Activated naive CD4-positive, alpha-beta T cell treated with anti-CD3 and anti-CD28 coated beads, Interleukin-2, amount 50 U/mL, for 72 hours (primary cell): ENCODE data around the gene PDLIM4. TPM values are rescaled to one million over a fixed set of nuclear protein-coding genes. Genes with fewer than 3 reads are reported as not detected.

Source experiments
- ATAC-seq, 2 donors: fragments of 150-1000 bp; cut with Tn5 transposase; 2 replicates each; pipeline ENCODE4 v1.10.0; 2021; ENCODE audit warnings: mild to moderate bottlenecking in 2 of 2, moderate library complexity in 2 of 2
- DNase-seq, 2 donors: peaks; one replicate each; pipeline ENCODE4 v3.0.0; 2021 to 2022; ENCODE audit warnings: low spot score in 2 of 2
- H3K27ac Mint-ChIP-seq, 2 donors: one replicate each; pipeline ENCODE4 v1.8.0; 2022; ENCODE audit warnings: mild to moderate bottlenecking in 2 of 2, mixed read lengths in 2 of 2
- H3K36me3 Mint-ChIP-seq, 2 donors: one replicate each; pipeline ENCODE4 v1.8.0; 2022; ENCODE audit warnings: mixed read lengths in 2 of 2
- H3K9me3 Mint-ChIP-seq, 2 donors: one replicate each; pipeline ENCODE4 v1.8.0; 2022; ENCODE audit warnings: mixed read lengths in 2 of 2
- total RNA-seq, 2 donors: library from RNA; stranded (reverse); gene quantifications; one replicate each; pipeline ENCODE4 v1.2.3, GENCODE V29; 2022

PDLIM4 gene
- total RNA-seq, 2 donors from 2014 or later, result not detected

GRCh38 chr5:132268769-132269551 lies 11.5 kb downstream of the PDLIM4 start:
- H3K27ac Mint-ChIP-seq, result peak overlapping the region in 1 of 2 donors; percentile 72
- H3K9me3 Mint-ChIP-seq, result no peaks in the 10 kb centered on the region
- no peaks in the 10 kb centered on the region for H3K36me3 Mint-ChIP-seq
- DNase-seq (no peak), ATAC-seq (peak in 1 of 2 donors; percentile 18)

DNA sequence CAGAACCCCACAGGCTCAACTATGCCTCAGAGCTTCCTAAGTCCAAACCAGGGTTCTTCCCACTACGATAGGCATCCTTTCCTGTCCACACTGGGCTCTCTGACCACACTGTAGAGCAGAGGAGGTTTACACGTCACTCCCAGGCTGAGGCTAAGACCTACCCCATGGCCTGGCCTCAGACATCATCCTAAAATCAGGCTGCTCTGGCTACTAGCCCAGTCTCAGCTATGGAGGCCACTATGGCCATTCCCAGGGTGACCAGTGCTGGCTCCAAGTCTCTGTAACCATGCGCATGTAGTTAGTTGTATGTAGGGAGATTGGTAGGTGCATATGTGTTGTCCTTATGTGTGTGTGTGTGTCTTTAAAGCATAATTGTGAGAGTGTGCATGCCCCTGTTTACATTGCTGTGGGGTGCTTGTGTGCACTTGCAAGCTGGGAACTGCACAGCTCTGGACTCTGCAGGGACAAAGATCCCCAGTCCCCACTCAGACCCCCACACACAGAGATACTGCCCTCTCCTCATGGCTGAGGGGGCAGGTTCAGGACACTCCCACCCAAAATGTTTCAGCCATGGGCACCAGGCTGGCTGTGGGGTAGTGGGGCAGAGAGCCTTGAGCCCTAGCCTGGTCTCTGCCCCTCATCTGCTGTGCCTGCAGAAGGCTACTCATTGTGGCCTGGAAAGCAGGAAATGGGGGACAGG lies 12.3 kb downstream of the PDLIM4 start:
- DNase-seq, result no peak
- ATAC-seq, result no peak
- H3K27ac Mint-ChIP-seq, result no peak overlapping the region
- no peaks in the 10 kb centered on the region for H3K9me3 Mint-ChIP-seq
- no peaks in the 10 kb centered on the region for H3K36me3 Mint-ChIP-seq

DNA sequence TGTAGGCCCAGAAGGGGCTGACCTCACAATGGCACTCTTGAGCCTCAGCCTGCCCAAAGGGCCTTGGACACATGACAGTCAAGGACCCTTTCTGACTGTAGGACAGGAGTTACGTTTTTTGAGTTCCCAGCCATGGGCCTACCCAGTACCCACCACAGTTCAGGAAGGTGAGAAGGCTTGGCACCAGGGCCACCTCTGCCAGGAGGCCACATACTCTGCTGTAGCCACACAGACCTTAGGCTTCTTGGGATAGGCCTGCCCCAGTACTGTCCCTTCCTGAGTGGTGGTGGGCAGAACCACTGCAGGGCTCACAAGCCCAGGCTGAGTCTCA lies 12.8 kb downstream of the PDLIM4 start:
- Mint-ChIP-seq H3K36me3 (no peaks in the 10 kb centered on the region), H3K27ac (no peak overlapping the region), H3K9me3 (no peaks in the 10 kb centered on the region)
- peak in 1 of 2 donors; percentile 34 for DNase-seq
- ATAC-seq, result no peak

- DNase-seq (peak in 1 of 2 donors; percentile 53), ATAC-seq (no peak)
- Mint-ChIP-seq H3K9me3 (no peaks in the 10 kb centered on the region), H3K36me3 (no peaks in the 10 kb centered on the region), H3K27ac (no peak overlapping the region)
These were observed 13.2 kb downstream of the PDLIM4 start for GRCh38 chr5:132270706-132271105.

DNA sequence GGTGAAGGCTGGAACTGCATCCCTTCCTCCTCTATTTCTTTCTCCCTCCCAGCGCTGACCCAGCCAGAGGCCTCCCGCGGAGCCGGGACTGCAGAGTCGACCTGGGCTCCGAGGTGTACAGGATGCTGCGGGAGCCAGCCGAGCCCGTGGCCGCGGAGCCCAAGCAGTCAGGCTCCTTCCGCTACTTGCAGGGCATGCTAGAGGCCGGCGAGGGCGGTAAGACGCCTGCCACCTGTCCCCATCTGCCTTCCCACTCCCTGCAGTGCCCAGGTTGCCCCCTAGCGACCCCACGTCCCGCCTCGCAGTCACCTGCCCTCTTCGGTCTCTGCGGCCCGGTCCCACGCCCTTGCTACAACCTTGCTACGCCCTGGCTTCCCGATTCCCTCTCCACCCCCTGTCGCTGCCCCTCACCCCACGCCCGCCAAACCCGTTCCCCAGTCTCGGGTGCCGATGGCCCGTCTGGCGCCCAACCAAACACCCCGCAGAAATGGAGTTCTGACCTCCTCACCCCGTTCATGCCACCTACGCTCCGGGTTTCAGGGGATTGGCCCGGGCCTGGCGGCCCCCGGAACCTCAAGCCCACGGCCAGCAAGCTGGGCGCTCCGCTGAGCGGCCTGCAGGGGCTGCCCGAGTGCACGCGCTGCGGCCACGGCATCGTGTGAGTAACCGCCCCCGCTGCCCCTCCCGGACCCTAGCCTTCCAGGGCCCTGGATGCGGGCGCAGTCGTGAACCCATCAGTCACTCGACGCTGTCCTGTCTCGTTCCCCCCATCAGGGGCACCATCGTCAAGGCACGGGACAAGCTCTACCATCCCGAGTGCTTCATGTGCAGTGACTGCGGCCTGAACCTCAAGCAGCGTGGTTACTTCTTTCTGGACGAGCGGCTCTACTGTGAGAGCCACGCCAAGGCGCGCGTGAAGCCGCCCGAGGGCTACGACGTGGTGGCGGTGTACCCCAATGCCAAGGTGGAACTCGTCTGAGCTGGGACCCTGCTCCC lies 14.1 kb downstream of the PDLIM4 start:
- DNase-seq (peak in 1 of 2 donors; percentile 53), ATAC-seq (peak in 1 of 2 donors; percentile 12)
- Mint-ChIP-seq H3K27ac (no peak overlapping the region), H3K9me3 (no peaks in the 10 kb centered on the region), H3K36me3 (no peaks in the 10 kb centered on the region)

DNA sequence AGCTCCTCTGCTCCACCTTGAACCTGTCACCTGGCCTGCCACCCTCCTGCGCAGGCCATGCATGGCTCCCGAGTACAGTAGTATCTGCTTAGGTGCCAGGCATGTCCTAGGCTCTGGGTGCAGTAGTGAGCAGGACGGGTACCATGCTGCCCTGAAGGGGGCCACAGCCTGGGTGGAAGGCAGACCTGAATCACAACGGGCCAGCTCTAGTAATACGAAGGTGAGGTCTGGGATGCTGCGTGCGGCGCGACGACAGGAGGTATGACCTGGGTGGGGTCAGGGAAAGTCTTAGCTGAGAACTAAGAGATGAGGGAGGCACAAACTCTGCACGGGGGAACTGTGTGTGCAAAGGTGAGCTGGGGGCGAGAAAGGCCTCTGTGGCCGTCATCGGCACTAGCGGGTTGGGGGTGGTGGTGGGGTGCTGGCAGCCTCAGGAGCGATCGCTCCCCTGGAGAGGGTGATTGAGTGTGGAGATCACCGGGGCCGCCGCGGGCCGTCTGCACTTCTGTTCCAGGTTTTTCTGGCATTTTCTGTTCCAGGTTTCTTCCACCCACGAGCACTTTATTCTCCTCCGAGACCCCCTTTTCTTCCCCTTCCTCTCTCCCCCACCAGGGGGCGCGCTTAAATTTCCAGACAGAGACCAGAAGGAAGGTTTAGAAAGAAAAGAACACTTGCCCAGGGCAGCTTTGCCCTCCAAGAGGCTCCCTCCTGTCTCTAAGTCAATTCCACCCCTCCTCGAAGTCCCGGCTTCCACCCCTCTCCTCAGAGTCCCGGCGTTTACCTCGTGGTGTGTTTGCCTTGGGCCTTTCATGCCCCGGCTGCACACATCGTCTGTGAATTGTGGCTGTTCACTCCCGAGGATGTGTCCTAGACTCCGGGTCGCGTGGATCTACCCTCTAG lies 15.1 kb downstream of the PDLIM4 start:
- no peaks in the 10 kb centered on the region for H3K9me3 Mint-ChIP-seq
- ATAC-seq (peak; percentile 56 to 66), DNase-seq (peak; percentile 67 to 83)
- no peak overlapping the region for H3K27ac Mint-ChIP-seq
- no peaks in the 10 kb centered on the region for H3K36me3 Mint-ChIP-seq

- Mint-ChIP-seq H3K36me3 (no peaks in the 10 kb centered on the region), H3K27ac (no peak overlapping the region), H3K9me3 (no peaks in the 10 kb centered on the region)
- ATAC-seq (no peak), DNase-seq (peak in 1 of 2 donors; percentile 16)
These were observed 16.1 kb downstream of the PDLIM4 start for GRCh38 chr5:132273631-132274030.

- Mint-ChIP-seq H3K27ac (no peak overlapping the region), H3K36me3 (no peaks in the 10 kb centered on the region), H3K9me3 (no peaks in the 10 kb centered on the region)
- peak in 1 of 2 donors; percentile 51 for DNase-seq
- ATAC-seq, result no peak
These were observed 16.7 kb downstream of the PDLIM4 start for GRCh38 chr5:132274050-132274792.

DNA sequence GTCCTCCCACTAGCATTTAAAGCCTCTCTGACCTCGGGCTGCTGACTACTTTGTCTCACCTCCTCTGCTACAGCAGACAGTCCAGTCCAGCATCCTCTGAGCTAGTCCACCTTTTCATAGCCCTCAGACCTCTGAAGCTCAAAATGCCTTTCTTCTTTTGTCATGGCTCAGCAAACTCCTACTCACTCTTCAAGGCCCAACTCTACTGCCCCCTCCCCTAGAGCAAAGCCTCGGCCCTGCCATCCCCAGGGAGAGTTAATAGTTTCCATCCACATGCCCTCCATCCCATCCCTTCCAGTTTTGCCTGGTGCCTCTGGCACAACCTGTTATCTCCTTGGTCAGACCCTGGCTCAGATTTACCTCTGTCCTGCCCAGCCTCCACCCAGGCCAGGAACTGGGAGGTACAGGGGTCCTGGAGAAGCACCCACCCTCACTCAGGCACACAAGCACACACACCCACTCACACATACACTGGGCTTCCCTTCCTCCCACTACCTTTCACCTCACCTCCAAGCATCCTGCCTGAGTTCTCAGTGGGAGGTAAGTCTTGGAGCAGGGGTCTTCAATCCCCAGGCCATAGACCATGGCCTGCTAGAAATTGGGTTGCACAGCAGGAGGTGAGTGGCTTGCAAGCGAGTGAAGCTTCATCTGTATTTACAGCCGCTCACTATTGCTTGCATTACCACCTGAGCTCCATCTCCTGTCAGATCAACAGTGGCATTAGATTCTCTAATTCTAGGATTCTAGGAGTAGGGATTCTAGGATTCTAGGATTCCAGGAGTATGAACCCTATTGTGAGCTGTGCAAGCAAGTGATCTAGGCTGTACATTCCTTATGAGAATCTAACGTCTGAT lies 18.1 kb downstream of the PDLIM4 start:
- peak overlapping the region in 1 of 2 donors; percentile 57 for H3K27ac Mint-ChIP-seq
- DNase-seq (peak in 1 of 2 donors; percentile 44), ATAC-seq (no peak)
- no peaks in the 10 kb centered on the region for H3K36me3 Mint-ChIP-seq
- H3K9me3 Mint-ChIP-seq, result no peaks in the 10 kb centered on the region

DNA sequence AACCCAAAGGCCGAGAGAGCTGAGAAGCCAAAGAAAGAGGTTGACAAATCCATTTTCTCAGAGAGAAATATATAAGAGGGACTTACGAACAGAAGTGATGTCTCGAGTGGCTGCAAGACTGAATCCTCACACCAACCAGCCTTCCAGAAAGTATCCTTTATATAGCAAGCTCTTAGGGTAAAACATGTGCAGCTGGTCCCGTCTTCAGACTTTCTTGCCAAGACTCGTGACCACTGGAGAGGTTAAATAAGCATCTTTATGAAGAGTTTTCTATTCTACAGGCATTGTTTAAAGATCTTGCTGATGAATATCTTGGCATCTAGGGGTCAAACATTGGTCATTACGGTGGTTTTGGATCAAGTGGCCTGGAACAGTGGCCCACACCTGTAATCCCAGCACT lies 19.8 kb downstream of the PDLIM4 start:
- no peak for ATAC-seq
- Mint-ChIP-seq H3K27ac (no peak overlapping the region), H3K9me3 (no peaks in the 10 kb centered on the region), H3K36me3 (no peaks in the 10 kb centered on the region)
- no peak for DNase-seq

DNA sequence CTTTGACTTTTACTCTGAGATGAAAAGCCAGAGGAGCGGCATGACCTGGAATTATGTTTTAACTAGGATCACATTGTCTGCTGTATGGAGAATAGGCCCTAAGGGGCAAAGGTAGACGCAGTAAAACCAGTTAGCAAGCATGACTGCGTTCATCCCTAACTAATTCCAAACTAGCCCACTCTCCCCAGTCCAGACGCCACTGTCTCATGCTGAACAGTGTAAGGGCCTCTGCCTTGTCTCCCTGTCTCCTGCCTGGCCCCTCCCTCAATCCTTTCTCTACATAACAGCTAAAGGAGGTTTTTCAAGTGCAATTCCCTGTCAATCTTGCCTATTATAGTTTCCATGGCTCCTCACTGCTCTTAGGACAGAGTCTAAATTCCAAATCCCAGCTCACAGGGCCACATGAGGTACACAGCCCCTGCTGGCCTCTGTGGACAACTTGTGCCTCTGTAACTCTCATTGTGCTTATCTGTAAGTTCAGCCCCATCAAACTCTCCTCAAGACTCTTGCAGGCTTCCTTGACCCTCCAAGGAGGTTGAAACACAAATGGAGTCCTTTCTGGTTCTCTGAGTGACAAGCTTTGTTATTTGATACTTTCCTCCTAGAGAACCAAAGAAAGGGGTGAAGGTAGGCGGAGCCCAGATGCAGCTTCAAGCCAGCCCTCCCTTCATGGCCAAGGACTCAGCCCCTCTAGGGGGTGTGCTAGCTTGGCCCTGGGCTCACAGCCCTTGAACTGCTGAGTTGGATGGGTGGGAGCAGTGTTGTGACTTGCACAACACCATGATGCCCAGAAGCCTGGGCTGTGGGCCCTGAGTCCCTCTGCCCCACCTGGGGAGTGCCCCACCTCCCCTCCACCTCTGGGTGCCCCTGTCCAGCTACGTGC lies 20.7 kb downstream of the PDLIM4 start:
- DNase-seq (peak in 1 of 2 donors; percentile 25), ATAC-seq (no peak)
- no peaks in the 10 kb centered on the region for H3K36me3 Mint-ChIP-seq
- peak overlapping the region in 1 of 2 donors; percentile 23 for H3K27ac Mint-ChIP-seq
- no peaks in the 10 kb centered on the region for H3K9me3 Mint-ChIP-seq

DNA sequence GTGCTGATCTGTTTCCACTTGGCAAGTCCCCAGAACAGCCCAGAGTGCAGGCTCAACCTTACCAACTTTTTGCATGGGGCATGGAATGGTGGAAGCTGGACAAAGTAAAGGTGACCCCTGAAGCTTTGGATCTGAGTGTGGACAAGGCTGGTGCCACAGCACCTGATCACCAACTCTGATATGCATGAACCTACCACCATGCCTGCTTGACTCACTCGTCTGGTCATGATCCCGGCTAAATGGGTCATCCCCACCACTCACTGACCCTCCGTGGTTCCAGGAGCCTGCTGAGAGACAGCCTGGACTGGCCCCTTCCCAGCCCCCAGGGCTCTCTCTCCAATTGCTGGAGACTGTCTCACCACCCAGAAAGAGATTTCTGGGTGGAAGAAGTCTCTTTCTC lies 22.3 kb downstream of the PDLIM4 start:
- Mint-ChIP-seq H3K9me3 (no peaks in the 10 kb centered on the region), H3K27ac (peak overlapping the region in 1 of 2 donors; percentile 28)
- no peak for DNase-seq

GRCh38 chr5:132280371-132281240 lies 23.1 kb downstream of the PDLIM4 start:
- DNase-seq, result no peak
- H3K27ac Mint-ChIP-seq, result peak overlapping the region in 1 of 2 donors; percentile 28
- H3K36me3 Mint-ChIP-seq, result no peaks in the 10 kb centered on the region
- ATAC-seq, result no peak
- H3K9me3 Mint-ChIP-seq, result no peaks in the 10 kb centered on the region

More for the DNA sequence above, 22.3 kb downstream of the PDLIM4 start:
- ATAC-seq, result no peak
- no peaks in the 10 kb centered on the region for H3K36me3 Mint-ChIP-seq
